ENCODE results near the gene MUTYH. TPM values are rescaled to one million over a fixed set of nuclear protein-coding genes. Genes with fewer than 3 reads are reported as not detected.
"Not testable (repeated sequence)": the region's sequence is repeated elsewhere in the genome, so short reads cannot be mapped to it uniquely, and the experiment has no call there.

The MUTYH gene
- total RNA-seq, 1 experiment from 2014 or later = 11.4 TPM

- DNase-seq (ENCODE audit: low read depth) = no peak
These were observed 17.7 kb downstream of the MUTYH start for GRCh38 chr1:45322486-45323040.

- DNase-seq (ENCODE audit: low read depth) = no peak
These were observed 18.8 kb downstream of the MUTYH start for GRCh38 chr1:45321444-45321843.

- no peak for DNase-seq (ENCODE audit: low read depth)
These were observed 20.5 kb downstream of the MUTYH start for GRCh38 chr1:45319761-45320160.

- no peak for DNase-seq (ENCODE audit: low read depth)
These were observed 23.1 kb downstream of the MUTYH start for GRCh38 chr1:45317166-45317565.

GRCh38 chr1:45314266-45314665 is 26.0 kb downstream of the MUTYH start:
- DNase-seq (ENCODE audit: low read depth) = no peak

- DNase-seq (ENCODE audit: low read depth) = no peak
These were observed 33.3 kb downstream of the MUTYH start for GRCh38 chr1:45306905-45307304.

- DNase-seq (ENCODE audit: low read depth) = peak; percentile 53
These were observed 33.9 kb downstream of the MUTYH start for GRCh38 chr1:45306319-45306718.

- DNase-seq (ENCODE audit: low read depth) = no peak
These were observed 35.0 kb downstream of the MUTYH start for GRCh38 chr1:45305231-45305630.

- peak; percentile 36 for DNase-seq (ENCODE audit: low read depth)
These were observed 35.7 kb downstream of the MUTYH start for GRCh38 chr1:45304311-45305081.

GRCh38 chr1:45303520-45304310 is 36.5 kb downstream of the MUTYH start:
- DNase-seq (ENCODE audit: low read depth) = peak; percentile 97

GRCh38 chr1:45302505-45303150 is 37.6 kb downstream of the MUTYH start:
- DNase-seq (ENCODE audit: low read depth) = no peak

- DNase-seq (ENCODE audit: low read depth) = no peak
These were observed 39.6 kb downstream of the MUTYH start for GRCh38 chr1:45300669-45300997.

- peak; percentile 70 for DNase-seq (ENCODE audit: low read depth)
These were observed 40.1 kb downstream of the MUTYH start for GRCh38 chr1:45299981-45300668.

GRCh38 chr1:45299296-45299695 is 40.9 kb downstream of the MUTYH start:
- no peak for DNase-seq (ENCODE audit: low read depth)

- DNase-seq (ENCODE audit: low read depth) = no peak
These were observed 42.4 kb downstream of the MUTYH start for GRCh38 chr1:45297666-45298356.

GRCh38 chr1:45291716-45292115 is 48.5 kb downstream of the MUTYH start:
- DNase-seq (ENCODE audit: low read depth) = no peak

- DNase-seq (ENCODE audit: low read depth) = not testable (repeated sequence)
These were observed 49.2 kb downstream of the MUTYH start for GRCh38 chr1:45291002-45291401.

- not testable (repeated sequence) for DNase-seq (ENCODE audit: low read depth)
These were observed 53.7 kb downstream of the MUTYH start for GRCh38 chr1:45286521-45286920.

GRCh38 chr1:45284858-45285257 is 55.4 kb downstream of the MUTYH start:
- DNase-seq (ENCODE audit: low read depth) = not testable (repeated sequence)

- DNase-seq (ENCODE audit: low read depth) = peak; percentile 19
These were observed 57.9 kb downstream of the MUTYH start for GRCh38 chr1:45282351-45282750.

Measured in RPMI7951 (cell line).